ENCODE results near the gene STARD8.
"Not testable (repeated sequence)": the region's sequence is repeated elsewhere in the genome, so short reads cannot be mapped to it uniquely, and the experiment has no call there.

STARD8 gene

DNA sequence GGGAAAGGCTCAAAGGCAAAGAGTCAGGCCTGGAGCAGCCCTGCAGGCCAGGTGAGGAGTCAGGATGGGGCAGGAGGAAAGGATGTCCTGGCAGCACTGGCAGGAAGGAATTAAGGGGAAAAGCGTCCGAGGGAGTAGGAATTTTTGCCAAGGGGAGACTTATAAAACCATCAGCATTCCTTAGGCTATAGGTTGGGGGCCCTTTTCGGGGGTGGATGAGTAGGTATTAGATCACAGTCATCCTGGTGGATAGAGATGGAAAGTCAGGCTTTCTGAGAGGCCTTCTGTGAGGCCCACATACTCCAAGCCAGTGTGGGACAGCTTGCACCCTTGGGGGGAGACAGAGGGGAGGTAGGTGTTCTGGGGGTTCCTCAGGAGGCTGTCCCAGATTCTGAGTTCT is 12.3 kb downstream of the STARD8 start:
- DNase-seq (ENCODE audit: low read depth in 2 of 2) = no peak

DNA sequence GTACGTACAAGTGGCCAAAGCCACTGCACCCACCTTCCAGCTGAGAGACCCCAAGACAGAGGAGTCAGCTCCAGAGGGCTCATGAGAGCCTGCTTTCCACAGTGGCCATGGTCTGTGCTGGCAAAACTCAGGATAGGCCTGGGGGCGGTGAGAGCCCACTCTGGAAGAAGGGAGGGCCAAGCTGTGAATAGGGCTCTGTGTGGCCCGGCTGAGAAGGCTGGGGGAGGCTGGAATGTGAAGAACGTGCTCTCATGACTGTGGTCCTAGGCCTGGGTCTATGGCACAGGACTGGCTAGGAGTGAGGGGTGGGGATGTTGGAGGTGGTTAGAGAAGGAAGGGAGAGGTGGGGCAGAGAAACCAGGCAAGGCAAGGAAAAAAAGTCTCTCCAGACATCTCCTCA is 13.3 kb downstream of the STARD8 start:
- no peak for DNase-seq (ENCODE audit: low read depth in 2 of 2)

DNA sequence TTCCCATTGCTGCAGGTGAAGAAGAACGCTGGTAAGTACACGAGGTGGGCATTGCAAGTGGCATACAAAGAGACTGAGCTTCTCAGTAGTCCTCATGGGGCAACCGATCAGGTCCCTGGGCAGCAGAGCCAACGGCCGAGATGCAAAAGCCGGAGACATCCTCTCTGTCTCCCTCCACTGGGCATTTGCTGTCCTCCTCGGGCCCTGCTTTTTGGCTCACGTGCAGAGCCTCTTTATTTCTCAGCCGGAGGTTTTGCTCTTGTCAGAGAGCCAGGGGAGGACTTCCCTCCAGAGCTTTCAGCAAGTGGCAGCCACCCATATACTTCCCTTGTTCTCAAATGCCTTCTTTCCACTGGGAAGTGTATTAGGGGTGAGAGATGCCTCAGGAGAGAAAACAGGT is 18.0 kb downstream of the STARD8 start:
- no peak for DNase-seq (ENCODE audit: low read depth in 2 of 2)

DNA sequence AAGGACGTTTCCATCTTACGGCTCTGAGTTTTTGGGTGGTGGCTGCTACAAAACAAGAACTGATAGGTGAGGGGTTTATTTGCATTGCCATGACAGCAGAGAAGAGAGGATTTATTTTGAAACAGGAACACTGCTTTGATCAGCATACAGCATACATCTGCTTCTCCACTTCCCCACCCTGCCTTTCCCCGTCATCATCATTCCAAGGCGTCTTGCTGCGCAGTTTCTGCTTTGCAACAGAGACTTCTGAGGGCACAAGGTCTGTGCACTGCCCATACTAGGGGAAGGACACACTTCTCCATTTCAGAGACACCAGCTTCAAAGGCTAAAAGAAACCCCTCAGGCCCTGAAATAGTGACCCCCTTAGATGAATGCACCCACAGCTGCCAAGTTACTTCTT is 19.1 kb downstream of the STARD8 start:
- no peak for DNase-seq (ENCODE audit: low read depth in 2 of 2)

DNA sequence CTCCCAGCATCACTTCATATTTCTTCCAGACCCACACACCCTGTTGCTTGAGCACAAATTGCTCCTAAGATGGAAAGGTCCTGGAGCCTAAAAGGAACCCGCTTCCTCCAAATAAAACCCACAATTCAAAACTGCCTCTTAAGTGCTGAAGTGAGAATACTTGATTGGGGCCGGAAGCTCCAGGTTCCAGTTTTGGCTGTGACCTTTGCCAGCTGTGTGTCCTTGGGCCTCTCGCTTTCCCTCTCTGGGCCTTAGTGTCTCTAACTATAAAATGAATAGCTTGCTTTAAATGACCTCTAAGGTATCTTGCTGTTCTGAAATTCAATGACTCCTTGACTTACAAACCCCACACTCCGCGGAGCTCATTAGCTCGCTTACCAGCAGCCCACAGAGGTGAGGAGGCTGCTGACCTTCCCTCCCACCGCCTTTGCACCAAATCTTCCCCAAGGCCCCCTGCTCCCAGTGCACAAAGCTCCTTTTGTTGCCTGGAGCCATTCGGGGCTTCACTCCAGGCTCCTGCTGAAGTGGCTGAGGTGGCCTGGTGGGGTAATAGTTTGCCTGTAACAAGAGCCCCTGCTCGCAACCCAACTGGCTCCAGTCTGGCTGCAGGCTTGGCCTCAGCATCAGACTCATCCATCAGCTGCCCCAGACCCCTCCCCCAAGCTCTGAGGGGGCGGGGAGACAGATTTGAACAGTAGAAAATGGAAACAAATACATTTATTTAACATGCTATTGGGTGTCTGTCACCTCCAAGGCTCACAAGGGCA is 21.8 kb downstream of the STARD8 start:
- DNase-seq (ENCODE audit: low read depth in 2 of 2) = no peak

DNA sequence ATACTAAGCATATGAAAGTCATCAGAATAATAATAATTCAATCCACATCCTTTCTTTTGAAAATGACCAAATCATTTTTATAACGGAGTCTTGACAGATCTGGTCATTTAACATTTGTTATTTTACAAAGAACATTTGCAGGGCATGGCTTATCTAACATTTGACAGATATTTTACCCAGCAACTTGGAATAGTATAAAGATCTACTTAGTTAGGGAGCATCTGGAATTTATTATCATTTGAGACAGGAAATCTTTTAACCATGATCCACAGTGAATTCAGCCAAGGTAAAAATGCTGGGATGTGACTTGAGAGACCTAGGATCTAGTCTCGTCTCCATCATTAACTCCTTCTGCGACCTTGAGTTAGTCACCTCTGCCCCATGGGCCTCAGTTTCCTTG is 22.4 kb downstream of the STARD8 start:
- DNase-seq (ENCODE audit: low read depth in 2 of 2) = no peak

DNA sequence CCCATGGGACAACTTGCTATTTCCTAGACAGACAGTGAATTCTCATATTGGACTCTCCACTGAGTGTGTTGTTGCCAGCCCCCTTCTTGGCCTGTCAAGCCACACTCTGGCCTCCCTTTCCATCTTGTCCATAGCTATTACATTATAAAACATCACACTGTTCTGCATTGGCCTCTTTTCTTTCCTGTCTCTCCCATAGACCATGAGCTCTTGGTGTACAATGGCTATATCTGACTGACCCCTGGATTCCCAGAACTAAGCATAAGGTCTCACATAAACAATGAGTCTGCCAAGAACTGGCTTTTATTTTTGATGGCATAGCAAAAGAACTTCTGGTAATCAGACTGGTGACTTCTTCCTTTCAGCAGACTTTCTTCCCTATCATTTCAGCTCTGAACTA is 23.8 kb downstream of the STARD8 start:
- DNase-seq (ENCODE audit: low read depth in 2 of 2) = no peak

DNA sequence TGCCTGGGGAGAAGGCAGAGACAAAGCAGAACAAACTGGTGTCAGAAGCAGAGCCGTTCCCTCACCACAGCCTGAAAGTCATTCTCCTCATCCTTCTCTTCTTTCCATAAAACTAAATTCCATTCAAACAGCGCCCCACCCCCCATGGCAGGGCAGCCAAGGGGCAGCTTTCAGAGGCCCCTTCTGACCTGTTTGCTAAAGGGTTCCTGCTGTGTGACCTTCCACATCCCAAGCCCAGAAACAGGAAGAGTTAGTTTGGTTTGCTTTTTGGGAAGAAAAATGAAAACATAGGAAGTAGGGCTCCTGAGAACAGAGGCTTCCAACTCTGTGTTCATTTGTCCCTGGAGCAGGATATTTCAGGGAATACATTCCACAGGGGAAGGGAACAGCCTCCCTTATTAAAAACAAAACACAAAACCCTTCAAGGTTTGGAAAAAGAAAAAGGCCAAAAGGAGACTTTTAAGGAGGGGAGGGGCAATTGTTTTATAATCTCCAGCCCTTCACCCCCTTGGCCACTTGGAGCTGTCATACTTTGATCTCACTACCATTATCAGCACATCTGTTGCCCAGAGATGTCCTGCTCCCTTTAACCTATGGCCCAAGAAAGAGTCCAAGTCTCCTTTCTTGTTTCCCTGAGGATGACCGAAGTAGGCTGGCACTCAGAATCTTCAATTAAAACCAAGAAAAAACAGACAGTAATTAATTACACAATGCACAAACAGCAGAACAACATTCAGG is 25.3 kb downstream of the STARD8 start:
- no peak for DNase-seq (ENCODE audit: low read depth in 2 of 2)

DNA sequence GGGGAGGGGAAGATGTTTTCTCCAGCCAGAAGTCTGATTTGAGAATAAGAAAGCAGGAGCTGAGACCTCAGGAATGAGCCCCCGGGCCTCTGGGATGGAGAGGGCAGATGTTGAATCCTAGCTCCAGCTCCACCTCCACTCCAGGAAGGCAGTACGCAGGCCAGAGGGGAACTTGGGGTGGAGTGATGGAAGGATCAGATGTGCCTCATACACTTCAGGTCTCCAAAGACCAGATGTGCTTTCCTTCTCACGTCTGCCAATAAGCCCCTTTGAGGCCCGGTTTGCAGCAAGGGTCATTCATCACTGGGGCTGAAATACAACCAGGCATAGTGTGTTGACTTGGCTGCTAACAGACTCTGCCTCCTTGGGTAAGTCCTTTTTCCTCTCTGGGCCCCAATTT is 28.1 kb downstream of the STARD8 start:
- no peak for DNase-seq (ENCODE audit: low read depth in 2 of 2)

DNA sequence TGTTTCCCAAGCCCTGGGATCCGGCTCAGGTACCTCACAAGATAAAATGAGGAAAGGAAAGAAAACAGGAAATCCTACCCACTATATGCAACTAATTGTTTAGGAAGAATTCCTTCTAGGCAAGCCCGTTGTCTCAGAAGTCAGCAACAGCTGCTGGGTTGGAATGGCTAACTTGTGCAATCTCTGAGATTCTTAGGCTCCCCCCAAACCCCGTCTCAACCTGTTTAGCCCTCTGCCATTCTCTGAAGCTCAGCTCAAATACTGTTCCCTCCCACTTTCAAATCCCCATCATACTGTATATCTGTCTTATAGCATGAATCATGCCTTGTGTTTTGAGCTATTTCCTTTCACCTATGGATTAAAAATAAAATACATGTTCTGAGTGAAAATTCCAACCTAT is 28.9 kb downstream of the STARD8 start:
- DNase-seq (ENCODE audit: low read depth in 2 of 2) = no peak

DNA sequence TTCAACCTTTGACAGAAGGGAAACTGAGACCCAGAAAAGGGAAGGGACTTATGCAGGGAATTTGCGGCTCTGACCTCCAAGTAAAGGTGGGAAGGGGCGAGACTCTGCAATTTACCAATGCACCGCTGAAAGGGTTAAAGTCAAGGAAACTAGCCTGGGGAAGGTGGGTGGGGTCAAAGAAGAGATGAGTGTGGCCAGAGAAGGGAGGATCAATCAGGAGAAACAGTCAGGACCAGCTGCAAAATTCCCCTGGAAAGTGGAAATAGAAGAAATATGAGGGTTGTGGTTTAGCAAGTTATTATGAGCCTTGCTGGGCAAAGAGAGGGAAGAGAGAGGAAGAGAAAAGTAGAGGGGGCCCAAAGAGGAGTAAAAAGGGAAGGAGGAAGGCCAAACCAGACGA is 30.5 kb downstream of the STARD8 start:
- DNase-seq (ENCODE audit: low read depth in 2 of 2) = no peak

DNA sequence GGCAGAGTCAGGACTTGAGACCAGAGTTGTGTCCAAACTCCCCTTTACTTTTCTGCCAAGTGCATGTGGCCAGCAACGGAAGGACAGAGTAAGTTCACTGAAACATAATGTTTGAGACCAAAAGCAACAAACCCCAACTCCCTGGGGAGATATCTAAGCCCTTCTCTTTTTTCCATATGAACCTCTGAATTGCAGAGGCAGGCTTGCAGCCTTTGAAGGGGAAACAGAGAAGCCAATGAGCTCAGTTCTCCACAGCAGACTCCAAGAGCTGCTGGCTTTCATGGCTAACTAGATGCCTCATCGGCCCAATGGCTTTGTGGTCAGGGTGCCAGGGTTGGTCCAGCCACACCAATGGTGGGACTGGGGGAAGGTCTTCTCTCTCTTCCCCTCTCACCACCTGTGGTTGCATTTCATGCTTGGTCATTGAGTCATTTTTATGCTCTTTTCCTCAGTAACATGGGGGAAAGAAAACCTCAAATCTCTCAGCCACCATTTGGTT is 34.0 kb downstream of the STARD8 start:
- DNase-seq (ENCODE audit: low read depth in 2 of 2) = no peak

DNA sequence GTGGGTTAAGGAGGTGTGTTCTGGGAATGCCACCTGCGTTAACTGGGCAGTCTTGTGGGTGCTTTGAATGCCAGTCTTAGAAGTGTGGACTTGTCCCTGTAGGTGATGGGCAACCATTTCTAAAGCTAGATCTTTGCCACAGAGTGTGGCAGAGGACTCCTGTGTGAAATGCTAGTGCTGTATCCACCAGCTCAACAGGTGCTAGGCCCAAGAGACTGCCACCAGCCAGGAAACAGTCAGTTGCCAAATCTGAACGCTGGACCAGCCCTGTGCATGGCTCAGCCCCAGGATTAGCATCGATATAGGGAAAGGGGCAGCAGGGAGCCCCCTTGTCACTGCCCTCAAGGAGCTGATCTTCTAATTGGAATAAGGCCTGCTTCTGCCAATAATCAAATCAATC is 35.3 kb downstream of the STARD8 start:
- no peak for DNase-seq (ENCODE audit: low read depth in 2 of 2)

DNA sequence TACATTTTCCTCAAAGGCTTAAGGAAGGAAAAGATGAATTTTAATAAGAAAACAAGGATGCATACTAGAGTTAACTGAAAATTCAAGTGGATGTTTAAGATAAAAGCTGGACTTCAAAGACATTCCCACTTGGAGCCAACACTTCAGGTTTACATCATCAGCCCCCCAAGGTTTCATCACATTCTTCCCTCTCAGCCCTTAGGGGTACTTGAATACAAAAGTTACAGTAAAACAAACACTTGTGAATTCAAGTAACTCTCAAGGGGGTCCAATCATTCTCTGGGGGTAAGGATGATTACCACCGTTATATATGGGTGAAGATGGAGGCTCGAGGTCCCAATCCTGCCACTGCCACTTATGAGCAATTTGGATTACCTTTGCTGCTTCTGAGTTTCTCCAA is 36.1 kb downstream of the STARD8 start:
- no peak for DNase-seq (ENCODE audit: low read depth in 2 of 2)

DNA sequence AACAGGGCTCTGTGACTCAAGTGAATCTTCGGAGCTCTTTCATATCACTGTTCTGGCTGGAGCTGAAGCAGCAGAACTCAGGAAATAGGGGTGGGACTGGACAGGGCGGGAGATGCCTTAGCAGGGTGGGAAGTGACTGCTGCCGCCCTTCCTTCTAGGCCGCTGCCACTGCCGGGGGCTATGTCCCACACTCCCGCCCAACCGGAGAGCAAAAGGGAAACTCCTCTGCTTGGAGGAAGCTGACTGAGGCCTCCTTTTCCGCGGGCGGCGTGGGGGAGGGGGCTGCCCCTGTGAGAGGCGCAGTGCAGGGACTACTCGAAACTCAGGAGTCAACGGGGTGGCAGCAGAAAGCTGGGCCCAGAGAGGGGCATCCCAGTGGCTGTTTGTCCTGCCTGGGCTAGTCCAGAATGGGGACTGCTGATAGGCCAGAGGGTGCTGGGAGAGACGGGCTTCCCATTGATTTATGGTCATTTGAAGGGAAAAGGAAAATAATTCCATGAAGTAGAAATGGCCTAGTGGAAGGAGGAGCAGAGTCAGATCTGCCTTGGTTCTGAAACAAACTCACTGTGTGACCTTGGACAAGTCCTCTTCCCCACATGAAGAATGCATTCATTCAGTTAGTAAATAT is 36.9 kb downstream of the STARD8 start:
- DNase-seq (ENCODE audit: low read depth in 2 of 2) = no peak

DNA sequence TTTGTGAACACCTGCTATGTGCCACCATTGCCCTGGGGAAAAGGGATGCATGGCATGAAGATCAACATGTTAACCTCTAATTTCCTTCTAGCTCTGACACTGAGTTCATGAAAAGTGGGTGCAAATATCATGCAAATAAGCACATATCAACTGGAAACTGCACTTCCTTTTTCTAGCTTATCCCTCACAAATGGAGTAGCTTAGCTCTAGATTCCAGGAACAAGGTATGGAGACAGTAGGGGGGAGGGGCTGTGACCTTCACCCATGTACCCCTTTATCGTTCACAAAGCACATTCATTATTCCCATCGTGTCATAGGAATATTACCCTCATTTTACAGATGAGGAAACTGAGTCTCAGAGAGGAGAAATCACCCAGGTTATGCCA is 37.4 kb downstream of the STARD8 start:
- DNase-seq (ENCODE audit: low read depth in 2 of 2) = no peak

DNA sequence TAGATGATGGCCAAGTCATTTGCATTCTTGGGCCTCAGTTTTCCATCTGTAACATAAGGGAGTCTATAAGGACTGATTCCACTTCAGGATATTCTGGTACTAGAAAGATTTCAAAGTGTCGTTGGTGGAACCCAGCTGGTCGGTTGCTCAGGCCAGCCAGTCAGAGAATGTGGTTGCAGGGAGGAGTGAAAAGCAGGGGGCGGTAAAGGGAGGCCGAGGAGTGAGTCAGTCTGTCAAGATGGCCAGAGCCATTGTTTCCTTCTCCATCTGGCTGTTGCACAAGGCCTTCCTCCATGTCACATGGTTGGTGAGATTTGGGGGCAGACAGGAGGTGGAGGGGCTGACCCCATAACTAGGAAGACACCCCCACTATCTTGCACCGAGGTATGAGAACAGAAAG is 38.2 kb downstream of the STARD8 start:
- no peak for DNase-seq (ENCODE audit: low read depth in 2 of 2)

DNA sequence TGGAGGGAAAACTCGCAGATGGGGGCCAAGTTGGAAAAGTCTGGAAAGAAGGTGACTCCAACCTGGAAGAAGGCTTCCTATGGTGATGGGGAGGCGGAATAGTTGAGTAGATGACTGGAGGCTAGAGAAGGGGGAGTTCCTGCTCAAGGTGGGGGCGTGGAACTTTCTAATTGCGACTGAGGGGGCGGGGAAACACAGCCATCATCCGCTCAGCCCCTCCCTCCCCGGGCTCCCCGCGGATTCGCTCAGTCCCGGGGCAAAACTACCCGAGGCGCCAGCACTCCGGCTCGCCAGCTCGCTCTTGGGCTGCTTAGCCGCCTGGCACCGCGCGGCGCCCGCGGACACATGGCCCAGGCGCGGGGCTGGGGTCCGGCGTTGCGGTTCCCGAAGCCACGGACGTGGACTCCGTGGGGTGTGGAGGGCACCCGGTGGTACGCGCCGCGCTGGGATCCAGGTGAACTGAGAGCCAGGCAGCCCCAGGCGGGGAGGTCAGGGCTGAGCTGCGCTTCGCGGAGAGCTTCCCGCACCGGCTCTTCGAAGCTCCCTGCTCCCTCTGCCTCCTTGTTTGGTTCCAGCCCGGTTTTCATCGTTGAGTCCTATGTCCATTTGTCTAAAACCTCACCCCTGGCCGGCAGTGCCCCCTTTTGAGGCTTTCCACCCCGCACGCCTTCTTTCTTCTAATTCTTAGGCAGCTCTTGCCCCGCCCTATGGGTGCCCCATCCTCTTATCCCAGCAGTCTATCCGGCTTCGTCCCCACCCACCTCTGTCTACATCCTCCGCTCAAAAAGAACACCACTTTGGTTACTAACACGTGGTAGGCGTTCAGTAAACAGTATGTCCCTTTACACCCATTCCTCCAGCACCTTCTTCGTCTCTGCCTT is 38.9 kb downstream of the STARD8 start:
- DNase-seq (ENCODE audit: low read depth in 2 of 2) = no peak

DNA sequence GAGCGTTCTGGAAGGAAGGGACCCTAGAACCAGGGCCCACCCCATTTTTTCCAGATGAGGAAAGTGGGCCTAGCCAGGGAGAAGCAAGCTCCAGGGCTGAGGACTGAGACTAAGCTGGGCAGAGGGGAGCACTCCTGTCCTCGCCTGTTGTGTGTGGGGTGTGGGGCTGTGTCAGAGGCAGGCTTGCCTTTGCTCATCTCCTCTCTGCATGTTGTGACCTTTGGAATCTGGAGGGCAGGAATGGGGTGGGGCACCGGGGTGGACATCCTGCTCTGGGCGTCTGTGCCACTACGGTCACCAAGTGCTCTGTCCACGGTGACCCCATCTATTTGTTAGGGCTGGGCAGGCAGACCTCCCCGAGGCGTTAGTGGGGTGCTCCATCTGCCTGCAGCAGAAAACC is 41.5 kb downstream of the STARD8 start:
- DNase-seq (ENCODE audit: low read depth in 2 of 2) = not testable (repeated sequence)

DNA sequence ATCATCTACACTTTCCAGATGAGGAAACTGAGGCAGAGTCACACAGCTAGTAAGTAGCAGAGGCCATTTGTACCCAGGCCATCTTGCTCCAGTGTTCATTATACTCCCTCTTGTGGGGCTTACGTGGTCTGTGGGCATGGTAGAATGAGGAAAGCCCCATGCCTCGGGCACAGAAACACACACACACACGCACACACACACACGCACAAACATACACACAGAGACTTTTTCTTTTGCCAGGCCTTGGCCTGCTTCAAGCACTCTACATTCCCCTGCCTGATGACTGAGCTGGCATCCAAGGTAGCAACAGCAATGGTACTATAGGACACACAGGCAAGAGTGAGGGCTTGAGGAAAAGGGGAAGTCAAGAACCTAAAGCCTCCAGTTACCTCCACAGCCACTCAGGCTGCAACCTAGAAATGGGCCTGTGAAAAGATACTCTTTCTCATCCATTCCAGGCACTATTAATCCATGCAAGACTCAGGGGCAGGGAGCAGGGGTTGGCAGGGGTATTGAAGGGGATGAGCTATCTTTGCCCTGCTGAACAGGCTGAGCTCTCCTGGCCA is 43.6 kb downstream of the STARD8 start:
- no peak for DNase-seq (ENCODE audit: low read depth in 2 of 2)

DNA sequence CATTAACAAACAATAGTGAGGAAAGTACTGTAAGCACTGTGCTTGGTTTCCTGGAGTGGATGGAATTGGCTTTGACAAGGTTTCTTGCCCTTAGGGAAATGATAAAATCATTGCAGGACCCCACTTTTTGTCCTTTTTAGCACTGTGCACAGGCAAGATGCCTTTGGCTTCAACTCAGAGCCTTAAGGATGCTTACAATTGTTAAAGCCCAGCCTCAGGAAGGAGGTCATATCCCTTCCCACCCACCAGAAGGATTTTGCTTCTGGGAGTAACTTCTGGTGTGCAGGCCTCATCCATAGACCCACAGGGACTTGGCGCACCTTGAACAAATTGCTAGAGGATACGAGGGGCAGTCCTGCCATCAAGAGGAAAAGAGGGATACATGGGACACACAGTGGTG is 44.5 kb downstream of the STARD8 start:
- DNase-seq (ENCODE audit: low read depth in 2 of 2) = no peak

DNA sequence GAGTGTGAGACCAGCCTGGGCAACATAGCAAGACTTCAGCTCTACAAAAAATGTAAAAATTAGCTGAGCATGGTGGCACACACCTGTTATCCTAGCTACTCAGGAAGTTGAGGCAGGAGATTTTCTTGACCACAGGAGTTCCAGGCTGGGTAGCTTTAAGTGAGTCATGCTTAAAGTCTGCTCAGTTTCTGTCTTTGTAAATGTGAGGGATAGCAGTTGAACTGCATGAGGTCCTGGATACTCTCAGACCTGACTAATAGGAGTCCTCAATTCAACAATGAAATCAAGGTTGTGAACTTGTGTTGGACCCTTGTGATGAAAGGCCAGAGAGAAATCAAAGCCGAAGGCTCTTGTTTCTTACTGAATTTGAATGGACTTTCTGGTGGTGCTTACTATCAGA is 45.2 kb downstream of the STARD8 start:
- DNase-seq (ENCODE audit: low read depth in 2 of 2) = no peak
